ENCODE data around the gene FNTB.

- TF ChIP-seq EZH2 (IDR thresholded peaks at IDR 0.05; ENCODE audit: low read depth, low read length, severe bottlenecking) (no peak), POLR2A (IDR thresholded peaks at IDR 0.05; ENCODE audit: control extremely low read depth in 1 of 2, low read depth in 2 of 2, low read length in 2 of 2) (no peak), GABPA (IDR thresholded peaks at IDR 0.05; ENCODE audit: borderline replicate concordance, insufficient read depth, low read length) (no peak), CTCF (IDR thresholded peaks at IDR 0.05; ENCODE audit: control extremely low read depth in 1 of 3, insufficient read depth in 1 of 3, low read depth in 1 of 3, low read length in 3 of 3) (no peak), PHF8 (conservative IDR thresholded peaks at IDR 0.05; ENCODE audit: low read depth, low read length) (no peak), YY1 (IDR thresholded peaks at IDR 0.05; ENCODE audit: low read depth, low read length) (no peak), TCF12 (IDR thresholded peaks at IDR 0.05; ENCODE audit: low read depth, low read length) (no peak), HDAC2 (IDR thresholded peaks at IDR 0.05; ENCODE audit: borderline replicate concordance in 1 of 2, low read depth in 2 of 2, low read length in 2 of 2) (no peak), USF2 (IDR thresholded peaks at IDR 0.05; ENCODE audit: low read length) (no peak), SP1 (IDR thresholded peaks at IDR 0.05; ENCODE audit: low read depth, low read length) (no peak), RFX5 (IDR thresholded peaks at IDR 0.05; ENCODE audit: borderline replicate concordance, low read depth, low read length) (no peak), SUZ12 (IDR thresholded peaks at IDR 0.05; ENCODE audit: low read length) (no peak), ATF2 (IDR thresholded peaks at IDR 0.05; ENCODE audit: low read length) (no peak), CREB1 (IDR thresholded peaks at IDR 0.05) (no peak)
Observed at GRCh38 chr14:64942531-64943111, 44.1 kb upstream of the FNTB start, which contains the start of gene GPX2.
